Esophagus muscularis mucosa (tissue), 4 donors: Measurements from ENCODE around the gene ABCA9. TPM values are rescaled to one million over a fixed set of nuclear protein-coding genes. Genes with fewer than 3 reads are reported as not detected.

Experiments
- DNase-seq: peaks from one replicate; pipeline ENCODE4 v3.0.0-alpha.2; 2017; ENCODE audit errors: extremely low spot score
- H3K27ac ChIP-seq, 4 donors: fragments of 200-600 bp; sonication (generic); replicated peaks in 1 of 4; 1 replicate in 3 of 4; 2 replicates in 1 of 4; pipeline ENCODE4 v1.5.1; 2016 to 2019; ENCODE audit warnings: mild to moderate bottlenecking in 1 of 4
- H3K27me3 ChIP-seq, 4 donors: fragments of 200-600 bp; sonication (generic); one replicate each; pipeline versions ENCODE4 v1.5.1 to v1.6.0; 2016 to 2019
- H3K36me3 ChIP-seq, 4 donors: fragments of 200-600 bp; sonication (generic); one replicate each; pipeline ENCODE4 v1.5.1; 2016 to 2019
- H3K4me1 ChIP-seq, 4 donors: fragments of 200-600 bp; sonication (generic); one replicate each; pipeline ENCODE4 v1.5.1; 2016 to 2019
- H3K4me3 ChIP-seq, 4 donors: fragments of 200-600 bp; sonication (generic); 1 replicate in 2 of 4; 2 replicates in 2 of 4; pipeline ENCODE4 v1.5.1; 2016 to 2019; ENCODE audit warnings: mild to moderate bottlenecking in 4 of 4, moderate library complexity in 1 of 4
- H3K9me3 ChIP-seq, 4 donors: fragments of 200-600 bp; sonication (generic); 1 replicate in 3 of 4; 2 replicates in 1 of 4; pipeline ENCODE4 v1.5.1; 2016 to 2019
- CTCF ChIP-seq, 3 experiments: fragments of 200-600 bp in 2 of 3; fragments of 450-650 bp in 1 of 3; sonication (generic) in 2 of 3; IDR thresholded peaks; one replicate each; pipeline ENCODE4 v1.5.1; 2017 to 2019; ENCODE audit warnings: antibody characterized with exemption in 3 of 3, mild to moderate bottlenecking in 2 of 3, moderate library complexity in 1 of 3
- EP300 ChIP-seq: sonication (generic); formaldehyde crosslinking; IDR thresholded peaks from one replicate; pipeline ENCODE4 v1.6.1; 2017; ENCODE audit warnings: antibody characterized with exemption
- POLR2A ChIP-seq: fragments of 450-650 bp; IDR thresholded peaks from one replicate; pipeline ENCODE4 v1.6.1; 2017; ENCODE audit warnings: antibody characterized with exemption, moderate library complexity, mild to moderate bottlenecking, low read depth
- POLR2AphosphoS5 ChIP-seq, 2 donors: sonication (generic); formaldehyde crosslinking; IDR thresholded peaks; one replicate each; pipeline ENCODE4 v1.6.1; 2017; ENCODE audit warnings: antibody characterized with exemption in 2 of 2
- WGBS: methylation state at CpG from one replicate; pipeline ENCODE4 v1.1.5; 2018; 5-methylcytosine and 5-hydroxymethylcytosine counted together
- intact Hi-C: fragments of 100-400 bp; cut with DNase I; formaldehyde crosslinking; loops from one replicate; pipeline ENCODE4 v1.15.1; 2023
- total RNA-seq, 4 donors: library from RNA; depleted of rRNA; stranded (reverse); fragments of >200 nt; gene quantifications; one replicate each; pipeline versions ENCODE4 v1.1.0 to v1.2.1, GENCODE V29; 2016

ABCA9 gene
- total RNA-seq, 4 donors from 2014 or later = 19.8 to 56.1 (median 26.0) TPM

DNA sequence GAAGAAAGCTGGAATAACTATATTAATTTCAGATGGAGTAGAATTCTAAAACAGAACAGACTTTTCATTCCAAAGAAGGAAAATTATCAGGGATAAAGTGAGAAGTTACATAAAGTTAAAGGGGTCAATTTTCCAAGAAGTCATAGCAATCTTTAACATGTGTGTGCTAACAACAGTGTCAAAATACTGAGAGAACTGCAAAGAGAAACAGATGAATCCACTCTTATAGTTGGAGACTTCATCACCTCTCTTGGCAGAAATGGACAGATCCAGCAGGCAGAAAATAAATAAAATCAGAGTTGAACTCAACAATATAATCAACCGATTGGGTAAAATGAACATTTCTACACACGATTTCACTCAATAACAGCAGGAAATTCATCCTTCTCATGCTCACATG, 5.4 kb downstream of the ABCA9 start:
- Histone ChIP-seq H3K27ac (peak overlapping the region in 1 of 4 donors; percentile 10), H3K9me3 (peaks cover 0 to 8% (median 0%) of the 10 kb centered on the region in 4 donors), H3K4me3 (no peak overlapping the region), H3K36me3 (peaks cover 0 to 7% (median 0%) of the 10 kb centered on the region in 4 donors), H3K27me3 (no peaks in the 10 kb centered on the region), H3K4me1 (no peaks in the 10 kb centered on the region)
- intact Hi-C loops = no loop called here
- WGBS = 75% methylated on average over 2 of the region's 2 CpGs
- DNase-seq = no peak
- TF ChIP-seq POLR2A (no peak), POLR2AphosphoS5 (IDR thresholded peaks at IDR 0.05) (no peak), CTCF (IDR thresholded peaks at IDR 0.05) (no peak), EP300 (no peak)

- no peaks in the 10 kb centered on the region for H3K36me3 ChIP-seq
- 57% methylated on average over 5 of the region's 5 CpGs for WGBS
- DNase-seq = no peak
- TF ChIP-seq POLR2AphosphoS5 (IDR thresholded peaks at IDR 0.05) (no peak), CTCF (IDR thresholded peaks at IDR 0.05) (no peak), EP300 (no peak), POLR2A (no peak)
- H3K4me1 ChIP-seq = peaks cover 0 to 10% (median 5%) of the 10 kb centered on the region in 4 donors
- no peak overlapping the region for H3K4me3 ChIP-seq
- H3K27ac ChIP-seq = peak overlapping the region in 3 of 4 donors; percentile 19 to 33 (median 21)
- intact Hi-C loops = no loop called here
- H3K9me3 ChIP-seq = peaks cover 0 to under 1% (median 0%) of the 10 kb centered on the region in 4 donors
- no peaks in the 10 kb centered on the region for H3K27me3 ChIP-seq
These were observed 9.5 kb downstream of the ABCA9 start for GRCh38 chr17:69050999-69051775.

DNA sequence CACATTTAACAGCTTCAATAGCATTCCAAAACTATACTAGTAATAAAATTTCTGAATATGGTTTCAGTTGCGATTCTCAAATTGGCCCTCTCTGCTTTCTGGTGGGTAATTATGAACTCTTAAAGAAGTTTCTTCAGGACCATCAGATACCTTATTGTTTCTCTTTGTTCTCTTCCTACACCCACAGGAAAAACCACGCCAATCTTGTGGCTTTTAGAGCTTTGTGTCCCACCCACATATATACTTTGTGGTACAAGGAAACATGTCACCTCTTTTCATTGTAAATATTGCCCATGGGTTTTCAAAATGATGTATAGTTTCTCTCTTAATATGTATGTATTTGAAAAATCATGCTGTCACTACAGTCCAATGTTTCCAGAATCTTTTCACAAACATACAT, 12.1 kb downstream of the ABCA9 start:
- H3K27ac ChIP-seq = peak overlapping the region in 3 of 4 donors; percentile 32 to 42 (median 34)
- H3K9me3 ChIP-seq = no peaks in the 10 kb centered on the region
- TF ChIP-seq POLR2A = no peak
- TF ChIP-seq CTCF (IDR thresholded peaks at IDR 0.05) = no peak
- no peak for TF ChIP-seq EP300
- no peak for TF ChIP-seq POLR2AphosphoS5 (IDR thresholded peaks at IDR 0.05)
- intact Hi-C loops = no loop called here
- no peak overlapping the region for H3K4me3 ChIP-seq
- H3K27me3 ChIP-seq = no peaks in the 10 kb centered on the region
- WGBS = 88% methylated on average over 2 of the region's 2 CpGs
- DNase-seq = no peak
- H3K4me1 ChIP-seq = peaks cover 0 to 10% (median 5%) of the 10 kb centered on the region in 4 donors
- peaks cover 0 to 8% (median 3%) of the 10 kb centered on the region in 4 donors for H3K36me3 ChIP-seq

DNA sequence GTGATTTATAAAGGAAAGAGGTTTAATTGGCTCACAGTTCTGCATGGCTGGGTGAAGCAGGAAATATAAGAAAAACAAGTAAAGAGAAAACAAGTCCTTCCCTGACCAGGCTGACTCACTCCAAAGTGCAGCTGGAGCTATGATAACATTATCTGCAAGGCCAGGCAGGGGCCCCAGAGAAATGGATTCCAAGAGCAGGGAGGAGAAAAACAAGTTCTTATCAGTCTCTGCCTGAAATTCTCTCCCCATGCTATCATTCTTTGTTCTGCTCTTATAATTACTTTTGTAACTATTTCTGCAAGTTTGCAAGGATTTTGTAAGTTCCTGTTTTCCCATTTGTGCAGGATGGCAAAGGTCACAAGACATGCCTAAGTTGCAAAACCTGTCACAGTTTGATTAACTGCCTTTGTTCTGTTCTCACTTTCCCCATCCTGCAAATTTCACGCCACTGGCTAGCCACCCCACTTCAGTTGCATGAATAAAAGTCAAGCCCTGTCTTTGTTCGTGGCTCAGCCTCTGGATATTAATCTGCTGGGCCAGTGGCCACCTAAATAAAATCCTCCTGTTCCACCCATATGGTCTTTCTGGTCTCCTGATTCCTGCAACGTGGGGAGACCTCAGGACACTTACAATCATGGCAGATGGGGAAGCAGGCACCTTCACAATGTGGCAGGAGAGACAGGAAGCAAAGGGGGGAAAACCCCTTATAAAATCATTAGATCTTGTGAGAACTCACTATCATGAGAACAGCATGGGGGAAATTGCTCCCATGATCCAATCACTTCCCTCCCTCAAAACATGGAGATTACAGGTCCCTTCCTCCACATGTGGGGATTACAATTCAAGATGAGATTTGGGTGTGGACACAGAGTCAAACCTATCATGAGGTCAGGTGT, 13.1 kb downstream of the ABCA9 start:
- H3K4me3 ChIP-seq = no peak overlapping the region
- 34% methylated on average over 3 of the region's 3 CpGs for WGBS
- H3K9me3 ChIP-seq = no peaks in the 10 kb centered on the region
- peaks cover 0 to 10% (median 5%) of the 10 kb centered on the region in 4 donors for H3K4me1 ChIP-seq
- H3K36me3 ChIP-seq = peaks cover 0 to 17% (median 10%) of the 10 kb centered on the region in 4 donors
- TF ChIP-seq POLR2AphosphoS5 (IDR thresholded peaks at IDR 0.05) (peak; percentile 23 to 56), EP300 (no peak)
- intact Hi-C loops = no loop called here
- H3K27me3 ChIP-seq = no peaks in the 10 kb centered on the region
- H3K27ac ChIP-seq = peak overlapping the region; percentile 53 to 60 (median 58)
- DNase-seq = no peak
